Ishikawa (cell line): ENCODE results near the gene NOVA1.

Experiments
- CEBPB ChIP-seq: IDR thresholded peaks from 2 replicates; pipeline ENCODE4 v1.6.1; 2012
- CREB1 ChIP-seq: IDR thresholded peaks from 2 replicates; pipeline ENCODE4 v1.6.1; 2012; ENCODE audit warnings: low read depth
- EGR1 ChIP-seq: IDR thresholded peaks from 2 replicates; pipeline ENCODE4 v1.6.1; 2012
- EP300 ChIP-seq: IDR thresholded peaks from 2 replicates; pipeline ENCODE4 v1.6.1; 2012; ENCODE audit warnings: borderline replicate concordance
- FOXM1 ChIP-seq: IDR thresholded peaks from 2 replicates; pipeline ENCODE4 v1.6.1; 2012; ENCODE audit warnings: low read depth, borderline replicate concordance
- MAX ChIP-seq: IDR thresholded peaks from 2 replicates; pipeline ENCODE4 v1.6.1; 2012
- NFIC ChIP-seq: IDR thresholded peaks from 2 replicates; pipeline ENCODE4 v1.6.1; 2012
- RAD21 ChIP-seq: IDR thresholded peaks from 2 replicates; pipeline ENCODE4 v1.6.1; 2012; ENCODE audit warnings: low read depth
- REST ChIP-seq: IDR thresholded peaks from 2 replicates; pipeline ENCODE4 v1.6.1; 2012; ENCODE audit warnings: low read depth, mild to moderate bottlenecking
- TAF1 ChIP-seq: IDR thresholded peaks from 2 replicates; pipeline ENCODE4 v1.6.1; 2012; ENCODE audit warnings: low read depth, mild to moderate bottlenecking
- TCF12 ChIP-seq: IDR thresholded peaks from 2 replicates; pipeline ENCODE4 v1.6.1; 2012; ENCODE audit warnings: low read depth
- TEAD4 ChIP-seq: IDR thresholded peaks from 2 replicates; pipeline ENCODE4 v1.6.1; 2012
- USF1 ChIP-seq: IDR thresholded peaks from 2 replicates; pipeline ENCODE4 v1.6.1; 2012
- YY1 ChIP-seq: IDR thresholded peaks from 2 replicates; pipeline ENCODE4 v1.6.1; 2012; ENCODE audit warnings: low read depth
- ZBTB7A ChIP-seq: IDR thresholded peaks from 2 replicates; pipeline ENCODE4 v1.6.1; 2012; ENCODE audit warnings: low read depth

The NOVA1 gene

GRCh38 chr14:26598672-26599131, 869 bp upstream of the NOVA1 start:
- no peak for TF ChIP-seq ZBTB7A

- no peak for TF ChIP-seq USF1
- no peak for TF ChIP-seq TAF1
- TF ChIP-seq ZBTB7A, result no peak
- no peak for TF ChIP-seq YY1
- no peak for TF ChIP-seq CEBPB
- no peak for TF ChIP-seq MAX
- TF ChIP-seq EGR1, result no peak
- no peak for TF ChIP-seq TEAD4
- TF ChIP-seq CREB1, result no peak
- TF ChIP-seq TCF12, result no peak
- no peak for TF ChIP-seq REST
- TF ChIP-seq FOXM1, result no peak
- no peak for TF ChIP-seq NFIC
- TF ChIP-seq EP300, result no peak
- no peak for TF ChIP-seq RAD21
These were observed 343 bp upstream of the NOVA1 start for GRCh38 chr14:26598081-26598671.

- TF ChIP-seq EP300 (no peak), YY1 (peak; percentile 39; the same call in 1 of the 2 replicates)
These were observed 703 bp downstream of the NOVA1 start for GRCh38 chr14:26597071-26597588.

- TF ChIP-seq EP300 (no peak), ZBTB7A (no peak), TCF12 (no peak), NFIC (no peak), CREB1 (no peak)
These were observed 1.2 kb downstream of the NOVA1 start for GRCh38 chr14:26596543-26597061.

- no peak for TF ChIP-seq TCF12
- TF ChIP-seq RAD21, result no peak
- TF ChIP-seq CEBPB, result no peak
- TF ChIP-seq REST, result no peak
- no peak for TF ChIP-seq ZBTB7A
- TF ChIP-seq NFIC, result no peak
- no peak for TF ChIP-seq CREB1
- TF ChIP-seq MAX, result no peak
- TF ChIP-seq TAF1, result no peak
- TF ChIP-seq FOXM1, result no peak
- no peak for TF ChIP-seq EGR1
- TF ChIP-seq USF1, result no peak
- no peak for TF ChIP-seq TEAD4
- TF ChIP-seq YY1, result no peak
- TF ChIP-seq EP300, result no peak
These were observed 1.8 kb downstream of the NOVA1 start for GRCh38 chr14:26595926-26596542.

- TF ChIP-seq CREB1 (no peak), TAF1 (no peak)
These were observed 2.9 kb downstream of the NOVA1 start for GRCh38 chr14:26594756-26595545.
